ENCODE data around the gene ABTB2. TPM values are rescaled to one million over a fixed set of nuclear protein-coding genes. Genes with fewer than 3 reads are reported as not detected.

Gene ABTB2
- total and polyA plus RNA-seq, 2 donors, result 1.6 to 2.6 TPM

GRCh38 chr11:34198523-34198922 is 159.3 kb downstream of the ABTB2 start:
- H3K36me3 ChIP-seq (ENCODE audit: control insufficient read depth in 2 of 2, insufficient read depth in 2 of 2, low read length in 1 of 2), result no peaks in the 10 kb centered on the region
- peak in 2 of 9 donors; percentile 24 to 48 for DNase-seq (ENCODE audit: low read depth in 6 of 9, low spot score in 9 of 9)
- peaks cover 5 to 29% of the 10 kb centered on the region in 2 donors for H3K4me1 ChIP-seq (ENCODE audit: control insufficient read depth in 2 of 2, insufficient read depth in 2 of 2, low read length in 2 of 2)
- H3K9me3 ChIP-seq (ENCODE audit: control insufficient read depth in 2 of 2, insufficient read depth in 1 of 2, low read length in 1 of 2), result no peaks in the 10 kb centered on the region
- WGBS, result 52% methylated on average over 6 of the region's 6 CpGs
- H3K27ac ChIP-seq (ENCODE audit: low read depth in 1 of 2, low read length in 1 of 2), result no peak overlapping the region
- H3K27me3 ChIP-seq (ENCODE audit: control insufficient read depth in 2 of 2, insufficient read depth in 1 of 2, low read length in 1 of 2), result no peaks in the 10 kb centered on the region
- no peak overlapping the region for H3K4me3 ChIP-seq (ENCODE audit: low read length in 2 of 2)

DNA sequence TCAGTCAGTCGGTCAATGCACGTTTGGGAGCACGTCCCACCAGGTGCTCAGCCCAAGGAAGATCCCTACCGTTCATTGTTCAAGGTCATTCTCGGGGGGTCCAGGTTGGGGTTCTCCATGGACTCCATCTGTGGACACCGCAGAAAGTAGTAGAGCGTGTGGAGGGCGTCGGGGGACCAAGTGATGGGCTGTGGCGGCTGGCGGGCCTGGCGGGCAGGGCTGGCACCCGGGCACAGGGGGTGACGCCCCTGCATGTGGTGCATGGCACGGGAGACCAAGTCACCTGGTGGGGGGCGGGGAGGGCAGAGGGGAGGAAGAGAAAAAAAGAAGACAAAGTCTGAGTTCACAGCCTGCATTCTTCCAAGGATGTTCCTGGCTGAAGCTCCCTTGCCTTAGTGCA is 160.6 kb downstream of the ABTB2 start:
- WGBS, result 99% methylated on average over 16 of the region's 16 CpGs

GRCh38 chr11:34194576-34195335 is 163.1 kb downstream of the ABTB2 start:
- H3K36me3 ChIP-seq (ENCODE audit: control insufficient read depth in 2 of 2, insufficient read depth in 2 of 2, low read length in 1 of 2), result no peaks in the 10 kb centered on the region
- no peak overlapping the region for H3K4me3 ChIP-seq (ENCODE audit: low read length in 2 of 2)
- H3K9me3 ChIP-seq (ENCODE audit: control insufficient read depth in 2 of 2, insufficient read depth in 1 of 2, low read length in 1 of 2), result no peaks in the 10 kb centered on the region
- no peak for DNase-seq (ENCODE audit: low read depth in 6 of 9, low spot score in 9 of 9)
- no peaks in the 10 kb centered on the region for H3K27me3 ChIP-seq (ENCODE audit: control insufficient read depth in 2 of 2, insufficient read depth in 1 of 2, low read length in 1 of 2)
- H3K4me1 ChIP-seq (ENCODE audit: control insufficient read depth in 2 of 2, insufficient read depth in 2 of 2, low read length in 2 of 2), result peaks cover 0 to 28% of the 10 kb centered on the region in 2 donors
- H3K27ac ChIP-seq (ENCODE audit: low read depth in 1 of 2, low read length in 1 of 2), result no peak overlapping the region
- 96% methylated on average over 13 of the region's 13 CpGs for WGBS

More for the DNA sequence above, 160.6 kb downstream of the ABTB2 start:
- Histone ChIP-seq H3K4me1 (ENCODE audit: control insufficient read depth in 2 of 2, insufficient read depth in 2 of 2, low read length in 2 of 2) (peaks cover 0 to 26% of the 10 kb centered on the region in 2 donors), H3K27me3 (ENCODE audit: control insufficient read depth in 2 of 2, insufficient read depth in 1 of 2, low read length in 1 of 2) (no peaks in the 10 kb centered on the region), H3K36me3 (ENCODE audit: control insufficient read depth in 2 of 2, insufficient read depth in 2 of 2, low read length in 1 of 2) (no peaks in the 10 kb centered on the region), H3K9me3 (ENCODE audit: control insufficient read depth in 2 of 2, insufficient read depth in 1 of 2, low read length in 1 of 2) (no peaks in the 10 kb centered on the region), H3K4me3 (ENCODE audit: low read length in 2 of 2) (no peak overlapping the region), H3K27ac (ENCODE audit: low read depth in 1 of 2, low read length in 1 of 2) (no peak overlapping the region)
- no peak for DNase-seq (ENCODE audit: low read depth in 6 of 9, low spot score in 9 of 9)

DNA sequence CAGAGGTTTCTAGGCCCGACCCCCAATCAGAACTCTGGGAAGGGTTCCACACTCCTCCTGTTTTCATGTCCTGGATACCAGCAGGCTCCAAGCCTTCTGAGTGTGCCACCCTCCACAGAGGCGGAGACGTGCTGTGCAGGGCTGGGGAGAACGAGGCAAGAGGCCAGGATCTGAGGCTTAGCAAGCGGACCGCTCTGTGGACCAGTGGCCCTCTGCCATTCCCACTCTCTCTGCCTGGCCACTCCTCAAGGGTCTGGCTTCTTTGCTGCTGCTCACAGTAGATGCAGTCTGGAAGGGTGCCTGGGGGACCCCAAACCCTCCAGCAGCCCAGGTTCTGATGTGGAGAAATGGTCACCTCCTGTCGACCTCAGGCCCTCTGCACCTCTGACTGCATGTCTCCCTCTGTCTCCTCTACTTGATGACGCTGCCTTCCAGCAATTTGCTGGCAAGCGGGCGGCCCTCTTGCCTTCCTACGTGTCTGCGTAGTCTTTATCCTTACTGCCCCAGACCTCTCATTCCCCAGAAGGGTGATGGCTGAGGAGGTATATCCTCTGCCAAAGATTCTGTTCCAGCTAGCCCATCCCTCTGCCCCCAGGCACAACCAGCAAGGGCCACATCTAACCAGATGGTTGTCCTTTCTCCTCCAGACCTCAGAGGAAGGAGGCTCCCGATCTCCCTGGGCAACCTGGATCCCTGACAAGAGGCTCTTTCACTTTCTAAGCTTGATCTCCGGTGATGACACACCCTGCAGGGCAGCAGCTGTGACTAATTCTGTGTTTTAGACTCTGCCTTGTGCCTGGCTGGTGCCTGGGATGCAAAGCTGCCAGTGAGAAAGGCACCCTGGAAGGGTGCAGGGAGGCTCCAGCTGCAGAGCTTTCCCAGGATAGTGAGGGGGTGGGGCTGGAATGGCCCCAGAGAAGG is 165.1 kb downstream of the ABTB2 start:
- 88% methylated on average over 14 of the region's 14 CpGs for WGBS
- Histone ChIP-seq H3K27me3 (ENCODE audit: control insufficient read depth in 2 of 2, insufficient read depth in 1 of 2, low read length in 1 of 2) (no peaks in the 10 kb centered on the region), H3K4me1 (ENCODE audit: control insufficient read depth in 2 of 2, insufficient read depth in 2 of 2, low read length in 2 of 2) (peaks cover 0 to 26% of the 10 kb centered on the region in 2 donors), H3K4me3 (ENCODE audit: low read length in 2 of 2) (no peak overlapping the region), H3K36me3 (ENCODE audit: control insufficient read depth in 2 of 2, insufficient read depth in 2 of 2, low read length in 1 of 2) (no peaks in the 10 kb centered on the region), H3K9me3 (ENCODE audit: control insufficient read depth in 2 of 2, insufficient read depth in 1 of 2, low read length in 1 of 2) (no peaks in the 10 kb centered on the region), H3K27ac (ENCODE audit: low read depth in 1 of 2, low read length in 1 of 2) (no peak overlapping the region)
- DNase-seq (ENCODE audit: low read depth in 6 of 9, low spot score in 9 of 9), result no peak

DNA sequence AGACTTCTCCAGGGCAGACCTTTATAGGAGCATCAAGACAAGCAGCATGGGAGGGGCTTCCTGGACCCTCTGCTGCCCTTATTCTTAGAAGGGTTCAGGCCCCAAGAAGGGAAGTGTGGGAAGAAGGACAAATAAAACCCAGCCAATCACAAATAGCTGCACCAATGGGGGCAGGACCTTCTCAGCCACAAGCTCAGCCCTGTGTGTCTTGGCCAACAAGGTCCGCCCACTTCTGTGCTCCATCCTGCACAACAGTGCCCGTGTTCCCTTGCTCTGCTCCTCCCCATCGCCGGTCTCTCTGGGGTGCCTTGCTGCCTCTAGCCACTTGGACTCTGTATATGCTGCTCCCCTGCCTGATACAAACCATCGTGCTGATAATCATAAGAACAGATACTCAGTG is 166.2 kb downstream of the ABTB2 start:
- H3K27ac ChIP-seq (ENCODE audit: low read depth in 1 of 2, low read length in 1 of 2), result no peak overlapping the region
- H3K9me3 ChIP-seq (ENCODE audit: control insufficient read depth in 2 of 2, insufficient read depth in 1 of 2, low read length in 1 of 2), result no peaks in the 10 kb centered on the region
- H3K36me3 ChIP-seq (ENCODE audit: control insufficient read depth in 2 of 2, insufficient read depth in 2 of 2, low read length in 1 of 2), result no peaks in the 10 kb centered on the region
- H3K4me3 ChIP-seq (ENCODE audit: low read length in 2 of 2), result no peak overlapping the region
- WGBS, result 95% methylated on average over 5 of the region's 5 CpGs
- DNase-seq (ENCODE audit: low read depth in 6 of 9, low spot score in 9 of 9), result no peak
- no peaks in the 10 kb centered on the region for H3K27me3 ChIP-seq (ENCODE audit: control insufficient read depth in 2 of 2, insufficient read depth in 1 of 2, low read length in 1 of 2)
- peaks cover 0 to 26% of the 10 kb centered on the region in 2 donors for H3K4me1 ChIP-seq (ENCODE audit: control insufficient read depth in 2 of 2, insufficient read depth in 2 of 2, low read length in 2 of 2)

GRCh38 chr11:34190192-34191139 is 167.3 kb downstream of the ABTB2 start:
- DNase-seq (ENCODE audit: low read depth in 6 of 9, low spot score in 9 of 9), result no peak
- WGBS, result 94% methylated on average over 8 of the region's 8 CpGs
- Histone ChIP-seq H3K36me3 (ENCODE audit: control insufficient read depth in 2 of 2, insufficient read depth in 2 of 2, low read length in 1 of 2) (no peaks in the 10 kb centered on the region), H3K4me3 (ENCODE audit: low read length in 2 of 2) (no peak overlapping the region), H3K27me3 (ENCODE audit: control insufficient read depth in 2 of 2, insufficient read depth in 1 of 2, low read length in 1 of 2) (no peaks in the 10 kb centered on the region), H3K9me3 (ENCODE audit: control insufficient read depth in 2 of 2, insufficient read depth in 1 of 2, low read length in 1 of 2) (no peaks in the 10 kb centered on the region), H3K27ac (ENCODE audit: low read depth in 1 of 2, low read length in 1 of 2) (no peak overlapping the region), H3K4me1 (ENCODE audit: control insufficient read depth in 2 of 2, insufficient read depth in 2 of 2, low read length in 2 of 2) (peaks cover 0 to 29% of the 10 kb centered on the region in 2 donors)

- H3K4me3 ChIP-seq (ENCODE audit: low read length in 2 of 2), result no peak overlapping the region
- DNase-seq (ENCODE audit: low read depth in 6 of 9, low spot score in 9 of 9), result no peak
- H3K9me3 ChIP-seq (ENCODE audit: control insufficient read depth in 2 of 2, insufficient read depth in 1 of 2, low read length in 1 of 2), result no peaks in the 10 kb centered on the region
- 92% methylated on average over 9 of the region's 9 CpGs for WGBS
- H3K27me3 ChIP-seq (ENCODE audit: control insufficient read depth in 2 of 2, insufficient read depth in 1 of 2, low read length in 1 of 2), result no peaks in the 10 kb centered on the region
- H3K4me1 ChIP-seq (ENCODE audit: control insufficient read depth in 2 of 2, insufficient read depth in 2 of 2, low read length in 2 of 2), result peaks cover 0 to 38% of the 10 kb centered on the region in 2 donors
- H3K36me3 ChIP-seq (ENCODE audit: control insufficient read depth in 2 of 2, insufficient read depth in 2 of 2, low read length in 1 of 2), result no peaks in the 10 kb centered on the region
- H3K27ac ChIP-seq (ENCODE audit: low read depth in 1 of 2, low read length in 1 of 2), result no peak overlapping the region
These were observed 168.6 kb downstream of the ABTB2 start for GRCh38 chr11:34189191-34189590.

- Histone ChIP-seq H3K4me3 (ENCODE audit: low read length in 2 of 2) (no peak overlapping the region), H3K27me3 (ENCODE audit: control insufficient read depth in 2 of 2, insufficient read depth in 1 of 2, low read length in 1 of 2) (no peaks in the 10 kb centered on the region), H3K36me3 (ENCODE audit: control insufficient read depth in 2 of 2, insufficient read depth in 2 of 2, low read length in 1 of 2) (no peaks in the 10 kb centered on the region), H3K9me3 (ENCODE audit: control insufficient read depth in 2 of 2, insufficient read depth in 1 of 2, low read length in 1 of 2) (no peaks in the 10 kb centered on the region), H3K4me1 (ENCODE audit: control insufficient read depth in 2 of 2, insufficient read depth in 2 of 2, low read length in 2 of 2) (peaks cover 0 to 37% of the 10 kb centered on the region in 2 donors), H3K27ac (ENCODE audit: low read depth in 1 of 2, low read length in 1 of 2) (no peak overlapping the region)
- WGBS, result 94% methylated on average over 5 of the region's 5 CpGs
- no peak for DNase-seq (ENCODE audit: low read depth in 6 of 9, low spot score in 9 of 9)
These were observed 169.6 kb downstream of the ABTB2 start for GRCh38 chr11:34188181-34188580.
